IMR-90 (cell line): ENCODE data around the gene ZNF618. TPM values are rescaled to one million over a fixed set of nuclear protein-coding genes. Genes with fewer than 3 reads are reported as not detected.

Experiments used
- ATAC-seq: fragments of 200-7000 bp; cut with Tn5 transposase; 2 replicates; pipeline ENCODE4 v1.9.1; 2020; ENCODE audit warnings: low read depth, mild to moderate bottlenecking, moderate library complexity
- BruUV-seq: library from RNA; stranded (reverse); fragments of 400-500 nt; replicated peaks from 2 replicates; lab custom pipeline; 2021; lab: Mats Ljungman, UMichigan
- CTCF ChIA-PET: fragments of 300-600 bp; formaldehyde crosslinking; extraction: SDS; loops from one replicate; lab custom pipeline; 2021; ENCODE audit warnings: antibody characterized with exemption; lab: Yijun Ruan, JAX
- POLR2A ChIA-PET: fragments of 300-600 bp; sonication (Branson Sonifier 250); formaldehyde crosslinking; loops from one replicate; lab custom pipeline; 2022; ENCODE audit warnings: antibody characterized with exemption; ENCODE audit not compliant: unreplicated experiment; lab: Charles Lee
- DNase-seq: peaks from one replicate; pipeline ENCODE4 v3.0.0; 2013
- H2AFZ ChIP-seq: replicated peaks from 2 replicates; pipeline ENCODE3; 2013; ENCODE audit warnings: low read length, mild to moderate bottlenecking; ENCODE audit not compliant: poor library complexity
- H2AK5ac ChIP-seq: 2 replicates; pipeline ENCODE4 v1.6.1; 2013; ENCODE audit warnings: low read depth, low read length, inconsistent platforms
- H2AK9ac ChIP-seq: replicated peaks from 2 replicates; pipeline ENCODE3; 2013; ENCODE audit warnings: mild to moderate bottlenecking, low read depth, low read length, moderate library complexity; ENCODE audit not compliant: poor library complexity
- H2BK120ac ChIP-seq: 2 replicates; pipeline ENCODE4 v1.6.1; 2013; ENCODE audit warnings: low read depth, low read length, inconsistent platforms
- H2BK15ac ChIP-seq: 3 replicates; pipeline ENCODE4 v1.6.1; 2013; ENCODE audit warnings: low read depth, low read length, inconsistent platforms
- H2BK20ac ChIP-seq: 2 replicates; pipeline ENCODE4 v1.6.1; 2013; ENCODE audit warnings: low read depth, mild to moderate bottlenecking, inconsistent platforms, low read length, moderate library complexity
- H2BK5ac ChIP-seq: 2 replicates; pipeline ENCODE4 v1.6.1; 2013; ENCODE audit warnings: mild to moderate bottlenecking, low read depth, low read length, inconsistent platforms; ENCODE audit not compliant: poor library complexity, severe bottlenecking
- H3K14ac ChIP-seq: replicated peaks from 2 replicates; pipeline ENCODE4 v1.6.1; 2013; ENCODE audit warnings: low read depth, low read length, inconsistent platforms
- H3K18ac ChIP-seq: 2 replicates; pipeline ENCODE4 v1.6.1; 2013; ENCODE audit warnings: low read depth, low read length, control low read depth
- H3K23ac ChIP-seq: 2 replicates; pipeline ENCODE4 v1.6.1; 2013; ENCODE audit warnings: low read depth, low read length, inconsistent platforms
- H3K27ac ChIP-seq: 2 replicates; pipeline ENCODE4 v1.5.1; 2013; ENCODE audit warnings: mild to moderate bottlenecking, control low read depth, low read length; ENCODE audit not compliant: insufficient read depth
- H3K27me3 ChIP-seq: 2 replicates; pipeline ENCODE4 v1.6.1; 2013; ENCODE audit warnings: low read length; ENCODE audit not compliant: control insufficient read depth, insufficient read depth
- H3K36me3 ChIP-seq: 2 replicates; pipeline ENCODE4 v1.6.1; 2013; ENCODE audit warnings: low read length, mixed read lengths; ENCODE audit not compliant: control insufficient read depth, insufficient read depth
- H3K4ac ChIP-seq: 2 replicates; pipeline ENCODE4 v1.6.1; 2013; ENCODE audit warnings: low read depth, low read length, inconsistent platforms
- H3K4me1 ChIP-seq: 2 replicates; pipeline ENCODE4 v1.6.1; 2013; ENCODE audit warnings: low read length, mixed read lengths; ENCODE audit not compliant: control insufficient read depth, insufficient read depth
- H3K4me2 ChIP-seq: 2 replicates; pipeline ENCODE4 v1.6.1; 2013; ENCODE audit warnings: low read depth, mild to moderate bottlenecking, control low read depth, low read length, moderate library complexity
- H3K4me3 ChIP-seq: 2 replicates; pipeline ENCODE4 v1.5.1; 2013; ENCODE audit warnings: low read depth, mild to moderate bottlenecking, control low read depth, low read length, moderate library complexity; ENCODE audit not compliant: insufficient read depth
- H3K56ac ChIP-seq: 2 replicates; pipeline ENCODE4 v1.6.1; 2013; ENCODE audit warnings: low read length, inconsistent platforms; ENCODE audit not compliant: insufficient read depth; ENCODE audit errors: extremely low read depth
- H3K79me1 ChIP-seq, 2 experiments: 2 replicates each; pipeline ENCODE4 v1.6.1; 2013; ENCODE audit warnings: low read length in 2 of 2, inconsistent platforms in 1 of 2, low read depth in 1 of 2
- H3K9ac ChIP-seq: 2 replicates; pipeline ENCODE4 v1.6.1; 2013; ENCODE audit warnings: low read depth, low read length, control low read depth
- H3K9me1 ChIP-seq: 2 replicates; pipeline ENCODE4 v1.6.1; 2013; ENCODE audit warnings: low read length, inconsistent platforms; ENCODE audit not compliant: insufficient read depth
- H3K9me3 ChIP-seq: 2 replicates; pipeline ENCODE4 v1.6.1; 2013; ENCODE audit warnings: low read length; ENCODE audit not compliant: control insufficient read depth, insufficient read depth
- H4K20me1 ChIP-seq: 2 replicates; pipeline ENCODE4 v1.6.1; 2013; ENCODE audit warnings: low read length, inconsistent platforms; ENCODE audit not compliant: insufficient read depth
- H4K5ac ChIP-seq: 2 replicates; pipeline ENCODE4 v1.6.1; 2013; ENCODE audit warnings: mild to moderate bottlenecking, low read depth, low read length, control low read depth
- H4K8ac ChIP-seq, 2 experiments: 2 replicates each; pipeline ENCODE4 v1.6.1; 2013; ENCODE audit warnings: low read depth in 2 of 2, low read length in 2 of 2, control low read depth in 1 of 2, inconsistent platforms in 1 of 2
- H4K91ac ChIP-seq: 2 replicates; pipeline ENCODE4 v1.6.1; 2013; ENCODE audit warnings: low read depth, low read length, inconsistent platforms; ENCODE audit not compliant: insufficient read depth
- BHLHE40 ChIP-seq: fragments of 150-350 bp; IDR thresholded peaks from 2 replicates; pipeline ENCODE4 v1.6.1; 2016; ENCODE audit warnings: mild to moderate bottlenecking, low read depth, low read length
- CHD1 ChIP-seq: IDR thresholded peaks from 2 replicates; pipeline ENCODE4 v1.6.1; 2012; ENCODE audit warnings: low read depth, low read length, improper control_type of control experiment
- FOS ChIP-seq: fragments of 150-350 bp; IDR thresholded peaks from 2 replicates; pipeline ENCODE4 v1.6.1; 2016; ENCODE audit warnings: low read depth, low read length
- MAFK ChIP-seq: IDR thresholded peaks from 2 replicates; pipeline ENCODE4 v1.6.1; 2012; ENCODE audit warnings: low read depth, low read length, improper control_type of control experiment
- MAZ ChIP-seq: IDR thresholded peaks from 2 replicates; pipeline ENCODE4 v1.6.1; 2012; ENCODE audit warnings: low read depth, mild to moderate bottlenecking, low read length, improper control_type of control experiment, moderate library complexity, borderline replicate concordance
- MXI1 ChIP-seq: IDR thresholded peaks from 2 replicates; pipeline ENCODE4 v1.6.1; 2012; ENCODE audit warnings: low read depth, mild to moderate bottlenecking, low read length, moderate library complexity, borderline replicate concordance
- POLR2A ChIP-seq: IDR thresholded peaks from 2 replicates; pipeline ENCODE4 v1.6.1; 2012; ENCODE audit warnings: mild to moderate bottlenecking, low read depth, low read length
- RAD21 ChIP-seq: IDR thresholded peaks from 2 replicates; pipeline ENCODE4 v1.6.1; 2012; ENCODE audit warnings: low read length, improper control_type of control experiment
- RCOR1 ChIP-seq: IDR thresholded peaks from 2 replicates; pipeline ENCODE4 v1.6.1; 2012; ENCODE audit warnings: mild to moderate bottlenecking, low read length, improper control_type of control experiment; ENCODE audit not compliant: insufficient replicate concordance
- RFX5 ChIP-seq: IDR thresholded peaks from 2 replicates; pipeline ENCODE4 v1.8.0; 2012; ENCODE audit warnings: low read depth, mild to moderate bottlenecking, low read length, moderate library complexity
- WGBS, 2 experiments: methylation state at CpG; one replicate each; pipeline versions ENCODE4 v1.1.5 to v1.1.7; 2013; ENCODE audit warnings: missing lambda C conversion rate in 2 of 2; ENCODE audit not compliant: insufficient read length in 1 of 2; ENCODE audit errors: extremely low coverage in 2 of 2; 5-methylcytosine and 5-hydroxymethylcytosine counted together
- dilution Hi-C: fragments of 300-500 bp; cut with HindIII; formaldehyde crosslinking; loops from one replicate; pipeline ENCODE4 v1.14.3; 2018; ENCODE audit warnings: low sequenced_read_pairs; ENCODE audit not compliant: unreplicated experiment
- in situ Hi-C: fragments of 300-500 bp; cut with MboI; formaldehyde crosslinking; loops from 3 replicates; pipeline ENCODE4 v1.14.3; 2019; ENCODE audit warnings: low sequenced_read_pairs, inconsistent platforms, mixed read lengths
- intact Hi-C: fragments of 100-400 bp; cut with micrococcal nuclease; formaldehyde crosslinking; loops from 2 replicates; pipeline ENCODE4 v1.10.0; 2022
- polyA plus RNA-seq, 3 experiments: library from polyadenylated mRNA; depleted of rRNA; stranded (reverse); fragments of >200 nt; gene quantifications; 2 replicates each; pipeline ENCODE4 v1.2.3, GENCODE V29; 2012; ENCODE audit warnings: low replicate concordance in 1 of 3
- total RNA-seq: library from RNA; depleted of rRNA; stranded (reverse); fragments of >200 nt; gene quantifications from 2 replicates; pipeline ENCODE4 v1.2.3, GENCODE V29; 2012
- TF ChIP-seq, protein P1 (sequence below): conservative IDR thresholded peaks from 2 replicates; pipeline ENCODE4 v1.5.1; 2012; ENCODE audit warnings: mild to moderate bottlenecking, low read depth, low read length, improper control_type of control experiment

ZNF618 gene
- total and polyA plus RNA-seq, 2 of the 4 experiments (the other 2 are of a cell fraction): 8.2 to 9.4 TPM

DNA sequence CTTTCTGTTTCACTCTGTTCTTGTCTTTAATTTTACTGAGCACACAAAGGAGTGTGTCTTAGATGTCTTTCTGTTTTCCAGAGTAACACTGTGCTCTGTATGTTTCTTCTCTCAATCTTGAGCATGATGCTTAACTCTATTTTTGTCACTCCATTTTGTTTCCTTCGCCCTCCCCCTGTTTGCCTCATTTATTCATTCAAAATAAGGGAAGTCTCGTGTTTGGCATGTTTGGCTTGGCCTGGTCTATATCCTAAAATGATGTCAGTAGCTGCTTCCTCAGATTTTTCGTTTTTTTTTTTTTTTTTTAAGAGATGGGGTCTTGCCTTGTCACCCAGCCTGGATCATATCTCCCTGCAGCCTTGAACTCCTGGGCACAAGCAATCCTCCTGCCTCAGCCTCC, 22.0 kb downstream of the ZNF618 start:
- no peak overlapping the region for H4K8ac ChIP-seq

More for the DNA sequence above, 22.0 kb downstream of the ZNF618 start:
- Histone ChIP-seq H3K27me3 (no peaks in the 10 kb centered on the region), H3K4me3 (no peak overlapping the region), H4K91ac (no peak overlapping the region), H2BK20ac (no peak overlapping the region), H3K79me1 (peaks cover 31 to 59% of the 10 kb centered on the region in 2 experiments), H3K9me1 (peaks cover 4% of the 10 kb centered on the region; the same call in 1 of the 2 replicates), H3K36me3 (peaks cover 8% of the 10 kb centered on the region; the same call in 1 of the 2 replicates), H3K9me3 (no peaks in the 10 kb centered on the region), H3K27ac (no peak overlapping the region), H3K4me1 (no peaks in the 10 kb centered on the region), H2AFZ (no peak overlapping the region), H3K9ac (no peak overlapping the region), H4K20me1 (peaks cover 19% of the 10 kb centered on the region; the same call in 1 of the 2 replicates), H3K4ac (no peak overlapping the region), H4K5ac (no peak overlapping the region), H3K56ac (no peak overlapping the region), H3K4me2 (no peak overlapping the region), H2AK9ac (no peak overlapping the region), H2BK120ac (no peak overlapping the region), H3K14ac (no peak overlapping the region), H3K18ac (no peak overlapping the region), H2AK5ac (no peak overlapping the region), H3K23ac (no peak overlapping the region), H2BK5ac (no peak overlapping the region), H2BK15ac (no peak overlapping the region)
- no CpG with 5 or more reads among the region's 3 CpGs for WGBS, 2 experiments
- DNase-seq (no peak), ATAC-seq (no peak)
- TF ChIP-seq MAFK (no peak), RCOR1 (no peak), MXI1 (no peak), MAZ (no peak), CHD1 (no peak), RFX5 (no peak), BHLHE40 (no peak), FOS (no peak), POLR2A (no peak), RAD21 (no peak)
- TF ChIP-seq, protein P1, sequence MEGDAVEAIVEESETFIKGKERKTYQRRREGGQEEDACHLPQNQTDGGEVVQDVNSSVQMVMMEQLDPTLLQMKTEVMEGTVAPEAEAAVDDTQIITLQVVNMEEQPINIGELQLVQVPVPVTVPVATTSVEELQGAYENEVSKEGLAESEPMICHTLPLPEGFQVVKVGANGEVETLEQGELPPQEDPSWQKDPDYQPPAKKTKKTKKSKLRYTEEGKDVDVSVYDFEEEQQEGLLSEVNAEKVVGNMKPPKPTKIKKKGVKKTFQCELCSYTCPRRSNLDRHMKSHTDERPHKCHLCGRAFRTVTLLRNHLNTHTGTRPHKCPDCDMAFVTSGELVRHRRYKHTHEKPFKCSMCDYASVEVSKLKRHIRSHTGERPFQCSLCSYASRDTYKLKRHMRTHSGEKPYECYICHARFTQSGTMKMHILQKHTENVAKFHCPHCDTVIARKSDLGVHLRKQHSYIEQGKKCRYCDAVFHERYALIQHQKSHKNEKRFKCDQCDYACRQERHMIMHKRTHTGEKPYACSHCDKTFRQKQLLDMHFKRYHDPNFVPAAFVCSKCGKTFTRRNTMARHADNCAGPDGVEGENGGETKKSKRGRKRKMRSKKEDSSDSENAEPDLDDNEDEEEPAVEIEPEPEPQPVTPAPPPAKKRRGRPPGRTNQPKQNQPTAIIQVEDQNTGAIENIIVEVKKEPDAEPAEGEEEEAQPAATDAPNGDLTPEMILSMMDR: no peak
- CTCF ChIA-PET: no interaction called here
- POLR2A ChIA-PET: no interaction called here
- dilution Hi-C loops: no loop called here
- no TSS peak for BruUV-seq
- in situ Hi-C loops: no loop called here
- intact Hi-C loops: no loop called here
